Activated B cell treated with CpG ODN at 0.5 μM for 24 hours (primary cell): ENCODE measurements around the gene GRK6. TPM values are rescaled to one million over a fixed set of nuclear protein-coding genes. Genes with fewer than 3 reads are reported as not detected.

Source experiments
- ATAC-seq: fragments of 200-7000 bp; cut with Tn5 transposase; one replicate; pipeline ENCODE4 v1.10.0; 2021; ENCODE audit warnings: low read depth, mild to moderate bottlenecking, moderate library complexity
- CTCF ChIA-PET: fragments of 350-600 bp; sonication (Branson Sonifier 250); formaldehyde crosslinking; loops from one replicate; lab custom pipeline; 2021; ENCODE audit warnings: antibody characterized with exemption; lab: Charles Lee
- POLR2A ChIA-PET: fragments of 350-600 bp; sonication (Branson Sonifier 250); formaldehyde crosslinking; loops from one replicate; lab custom pipeline; 2021; ENCODE audit warnings: antibody characterized with exemption; lab: Charles Lee
- DNase-seq: peaks from one replicate; pipeline ENCODE4 v3.0.0; 2022
- H3K27ac Mint-ChIP-seq: one replicate; pipeline ENCODE4 v1.8.0; 2020; ENCODE audit warnings: mixed read lengths
- H3K27me3 Mint-ChIP-seq: one replicate; pipeline ENCODE4 v1.8.0; 2021; ENCODE audit warnings: mixed read lengths
- H3K36me3 Mint-ChIP-seq: one replicate; pipeline ENCODE4 v1.8.0; 2021; ENCODE audit warnings: low read depth, mixed read lengths
- H3K4me1 Mint-ChIP-seq: one replicate; pipeline ENCODE4 v1.8.0; 2021; ENCODE audit warnings: mixed read lengths
- H3K4me3 Mint-ChIP-seq: one replicate; pipeline ENCODE4 v1.8.0; 2020; ENCODE audit warnings: mild to moderate bottlenecking, mixed read lengths
- H3K9me3 Mint-ChIP-seq: one replicate; pipeline ENCODE4 v1.8.0; 2020; ENCODE audit warnings: mixed read lengths
- intact Hi-C: fragments of 100-400 bp; cut with micrococcal nuclease; formaldehyde crosslinking; loops from one replicate; pipeline ENCODE4 v1.15.1; 2024
- total RNA-seq: library from RNA; stranded (reverse); gene quantifications from 2 replicates; pipeline ENCODE4 v1.2.3, GENCODE V29; 2022
- TF ChIP-seq, protein P1 (sequence below): fragments of 200-600 bp; IDR thresholded peaks from one replicate; pipeline ENCODE4 v1.8.0; 2022; ENCODE audit warnings: antibody characterized with exemption, mild to moderate bottlenecking

GRK6 gene
- total RNA-seq, 1 donor from 2014 or later: 92.6 TPM

DNA sequence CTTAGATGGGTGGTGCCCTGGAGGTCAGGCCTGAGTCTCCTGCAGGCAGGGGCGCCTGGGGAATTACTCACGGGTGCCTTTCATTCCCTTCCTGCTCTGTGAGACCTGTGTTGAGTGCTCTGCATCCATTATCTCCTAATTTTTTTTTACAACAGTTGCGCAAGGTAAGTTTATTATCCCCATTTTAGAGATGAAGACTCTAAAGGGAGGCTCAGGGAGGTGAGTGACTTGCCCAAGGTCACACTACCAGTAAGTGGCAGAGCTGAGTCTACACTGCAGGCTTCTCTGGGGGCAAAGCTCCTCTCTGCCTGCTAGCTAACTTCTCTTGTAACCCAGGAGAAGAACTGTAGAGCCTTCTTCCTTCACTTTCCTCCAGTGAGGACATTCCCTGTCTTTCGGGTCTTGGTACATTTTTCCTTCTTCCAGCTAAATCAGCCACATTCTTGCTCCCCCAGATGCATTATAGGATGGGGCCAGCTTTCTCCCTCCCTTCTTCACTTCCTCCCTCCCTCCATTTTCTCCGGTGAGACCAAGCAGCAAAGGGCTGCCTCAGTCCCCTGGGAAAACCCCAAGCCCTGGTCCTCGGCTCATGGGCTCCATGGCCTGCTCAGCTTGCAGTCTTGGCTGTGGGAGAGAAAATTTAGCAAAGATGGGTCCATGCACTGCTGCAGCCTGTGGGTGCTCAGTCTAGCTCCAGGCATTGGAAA, 21.9 kb downstream of the GRK6 start:
- DNase-seq (no peak), ATAC-seq (no peak)
- intact Hi-C loops: no loop called here
- no peaks in the 10 kb centered on the region for H3K9me3 Mint-ChIP-seq
- H3K27me3 Mint-ChIP-seq: no peaks in the 10 kb centered on the region
- TF ChIP-seq, protein P1, sequence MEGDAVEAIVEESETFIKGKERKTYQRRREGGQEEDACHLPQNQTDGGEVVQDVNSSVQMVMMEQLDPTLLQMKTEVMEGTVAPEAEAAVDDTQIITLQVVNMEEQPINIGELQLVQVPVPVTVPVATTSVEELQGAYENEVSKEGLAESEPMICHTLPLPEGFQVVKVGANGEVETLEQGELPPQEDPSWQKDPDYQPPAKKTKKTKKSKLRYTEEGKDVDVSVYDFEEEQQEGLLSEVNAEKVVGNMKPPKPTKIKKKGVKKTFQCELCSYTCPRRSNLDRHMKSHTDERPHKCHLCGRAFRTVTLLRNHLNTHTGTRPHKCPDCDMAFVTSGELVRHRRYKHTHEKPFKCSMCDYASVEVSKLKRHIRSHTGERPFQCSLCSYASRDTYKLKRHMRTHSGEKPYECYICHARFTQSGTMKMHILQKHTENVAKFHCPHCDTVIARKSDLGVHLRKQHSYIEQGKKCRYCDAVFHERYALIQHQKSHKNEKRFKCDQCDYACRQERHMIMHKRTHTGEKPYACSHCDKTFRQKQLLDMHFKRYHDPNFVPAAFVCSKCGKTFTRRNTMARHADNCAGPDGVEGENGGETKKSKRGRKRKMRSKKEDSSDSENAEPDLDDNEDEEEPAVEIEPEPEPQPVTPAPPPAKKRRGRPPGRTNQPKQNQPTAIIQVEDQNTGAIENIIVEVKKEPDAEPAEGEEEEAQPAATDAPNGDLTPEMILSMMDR: no peak
- H3K36me3 Mint-ChIP-seq: no peaks in the 10 kb centered on the region
- ChIA-PET POLR2A (interaction anchor here (0.6 to 11.5 kb wide), 8 partner anchors 10 to 76 kb away, joined by 3 to 296 read pairs (median 4); partner anchors contain the start of genes DOK3 and GRK6), CTCF (interaction anchor here (0.9 to 13.5 kb wide), 3 partner anchors 17 to 45 kb away, joined by 3 to 293 read pairs (median 4); partner anchors contain the start of gene PFN3)
- H3K27ac Mint-ChIP-seq: peak overlapping the region; percentile 27
- peak overlapping the region; percentile 52 for H3K4me3 Mint-ChIP-seq
- H3K4me1 Mint-ChIP-seq: peaks cover 52% of the 10 kb centered on the region

DNA sequence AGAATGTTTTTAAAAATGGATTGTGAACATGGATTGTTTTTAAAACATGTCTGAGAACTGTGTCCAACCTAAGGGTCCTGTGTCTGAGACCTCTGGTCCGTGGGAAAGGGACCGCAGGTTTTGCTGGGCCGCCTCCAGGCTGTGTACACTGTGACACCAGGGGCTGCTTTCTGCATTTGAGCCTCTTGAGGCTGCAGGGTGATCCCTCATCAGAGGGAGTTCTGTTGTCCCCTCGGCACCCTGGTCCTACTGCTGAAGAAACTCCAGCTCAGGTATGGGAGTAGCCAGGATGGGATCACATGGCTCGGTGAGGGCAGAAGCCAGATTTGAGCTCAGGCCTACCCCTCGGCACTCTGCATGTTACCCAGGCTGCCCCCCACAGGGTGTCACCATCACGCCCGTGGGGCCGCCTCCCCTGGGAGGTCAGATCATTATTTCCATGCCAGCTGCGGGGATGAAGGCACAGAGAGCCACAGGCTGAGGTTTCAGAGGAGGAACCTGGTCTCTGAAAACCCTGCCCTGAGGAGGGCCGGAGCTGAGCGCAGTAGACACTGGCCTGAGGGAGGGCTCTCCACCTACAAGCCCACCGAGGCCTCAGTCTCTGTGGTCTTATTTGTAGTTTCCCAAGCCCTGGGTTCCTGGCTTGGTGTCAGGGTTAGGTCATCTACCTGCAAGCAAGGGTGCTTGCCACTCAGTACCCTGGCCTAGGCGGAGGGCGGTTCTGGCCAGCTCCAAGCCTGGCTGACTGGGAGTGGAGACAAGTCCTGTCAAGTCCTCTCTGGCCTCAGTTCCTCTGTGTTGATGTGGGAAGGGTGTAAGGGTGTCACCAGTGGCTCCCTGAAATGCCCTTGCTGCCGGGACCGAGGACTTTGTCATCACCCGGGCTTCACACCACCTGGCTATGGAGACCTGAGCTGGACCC, 22.9 kb downstream of the GRK6 start:
- Mint-ChIP-seq H3K27ac (no peak overlapping the region), H3K9me3 (no peaks in the 10 kb centered on the region), H3K27me3 (no peaks in the 10 kb centered on the region), H3K4me3 (no peak overlapping the region), H3K36me3 (no peaks in the 10 kb centered on the region), H3K4me1 (peaks cover 57% of the 10 kb centered on the region)
- TF ChIP-seq, protein P1: no peak
- ChIA-PET CTCF (interaction anchor here (0.9 to 13.5 kb wide), 4 partner anchors 18 to 59 kb away, joined by 3 to 293 read pairs (median 6); partner anchors contain the start of gene PFN3), POLR2A (interaction anchor here (1.1 to 11.5 kb wide), 5 partner anchors 11 to 77 kb away, joined by 3 to 296 read pairs (median 4); partner anchors contain the start of genes DOK3 and GRK6)
- intact Hi-C loops: no loop called here
- DNase-seq: no peak
- no peak for ATAC-seq

DNA sequence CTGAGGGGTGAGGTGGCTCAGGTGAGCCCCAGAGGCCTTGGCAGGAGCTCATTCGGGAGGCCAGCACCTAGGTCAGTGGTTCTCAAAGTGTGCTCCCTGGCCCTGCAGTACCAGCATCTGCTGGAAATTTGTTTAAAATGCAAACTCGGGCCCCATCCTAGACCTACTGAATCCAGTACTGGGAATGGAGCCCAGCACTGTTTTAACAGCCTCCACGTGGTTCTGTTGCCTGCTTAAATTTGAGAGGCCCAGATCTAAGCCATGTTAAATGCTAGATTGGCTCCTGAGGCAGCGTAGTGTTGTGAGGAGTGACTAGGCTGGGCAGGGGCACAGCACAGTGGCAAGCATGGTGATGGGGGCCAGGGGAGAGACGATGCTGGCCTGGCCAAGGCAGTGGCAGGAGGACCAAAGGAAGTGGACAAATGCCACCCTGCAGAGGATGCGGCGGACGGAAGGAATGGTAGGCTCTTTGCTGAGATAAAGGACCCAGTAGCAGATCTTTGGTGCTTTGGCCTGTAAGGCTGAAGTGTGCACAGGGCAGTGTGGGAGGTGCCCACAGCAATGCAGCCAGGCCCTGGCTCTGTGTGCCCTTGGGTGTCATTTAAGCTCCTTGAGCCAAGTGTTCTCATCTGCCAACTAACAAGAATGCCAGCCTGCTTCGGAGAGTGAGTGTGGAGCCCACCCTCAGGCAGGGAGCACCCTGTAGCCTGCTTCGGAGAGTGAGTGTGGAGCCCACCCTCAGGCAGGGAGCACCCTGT, 24.4 kb downstream of the GRK6 start:
- H3K36me3 Mint-ChIP-seq: no peaks in the 10 kb centered on the region
- no peaks in the 10 kb centered on the region for H3K9me3 Mint-ChIP-seq
- intact Hi-C loops: no loop called here
- ChIA-PET POLR2A (interaction anchor here (0.7 to 11.5 kb wide), 3 partner anchors 22 to 46 kb away, joined by 3 to 296 read pairs (median 101); partner anchors contain the start of gene GRK6), CTCF (interaction anchor here (2.3 to 13.5 kb wide), 2 partner anchors 47 to 60 kb away, joined by 7 to 293 read pairs; partner anchors contain the start of gene PFN3)
- H3K27ac Mint-ChIP-seq: no peak overlapping the region
- TF ChIP-seq, protein P1: no peak
- peaks cover 43% of the 10 kb centered on the region for H3K4me1 Mint-ChIP-seq
- DNase-seq (no peak), ATAC-seq (no peak)
- H3K4me3 Mint-ChIP-seq: no peak overlapping the region
- H3K27me3 Mint-ChIP-seq: no peaks in the 10 kb centered on the region

DNA sequence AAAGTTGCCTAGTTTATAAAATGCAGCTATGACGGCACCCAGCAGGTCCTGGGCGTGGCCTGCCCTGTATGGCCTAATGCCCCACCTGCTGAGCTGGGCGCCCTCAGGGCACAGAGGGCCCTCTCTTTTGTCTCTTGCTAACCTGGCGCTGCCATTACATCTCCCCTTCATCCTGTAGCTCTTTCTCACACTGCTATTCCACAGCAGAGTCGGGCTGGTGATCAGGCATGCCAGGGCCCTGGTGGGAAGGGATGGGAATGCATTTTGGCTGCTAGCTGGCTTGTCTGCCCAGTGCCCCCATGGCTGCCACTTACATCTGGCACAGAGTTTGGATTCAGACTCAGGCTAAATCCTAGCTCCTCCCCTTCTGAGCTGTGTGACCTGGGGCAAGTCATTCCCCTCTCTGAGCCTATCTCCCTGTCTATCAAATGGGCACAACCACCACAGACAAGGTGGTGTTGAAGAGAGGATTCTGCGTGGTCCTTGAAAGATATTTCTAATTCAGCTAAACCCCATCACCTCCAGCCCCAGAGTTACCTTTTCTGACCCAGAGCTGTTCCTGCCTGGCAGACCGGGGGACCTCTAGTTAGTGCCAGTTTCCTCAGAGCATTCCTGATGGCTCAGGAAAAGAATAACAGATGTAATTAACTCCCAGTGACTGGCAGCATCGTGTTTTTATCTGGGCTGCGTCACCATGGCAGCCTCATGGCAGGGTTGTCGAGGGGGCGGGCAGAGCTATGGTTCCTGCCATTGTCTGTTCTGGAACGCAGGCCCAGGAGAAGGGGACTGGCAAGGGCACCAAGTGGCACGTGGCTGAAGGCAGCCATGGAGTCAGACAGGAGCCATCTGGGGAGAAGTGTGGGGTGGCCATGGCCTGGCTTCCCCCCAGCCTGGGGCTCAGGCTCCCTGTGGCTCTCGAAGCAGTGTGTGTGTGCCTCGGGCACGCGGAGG, 26.5 kb downstream of the GRK6 start:
- Mint-ChIP-seq H3K4me1 (peaks cover 41% of the 10 kb centered on the region), H3K36me3 (no peaks in the 10 kb centered on the region), H3K9me3 (no peaks in the 10 kb centered on the region), H3K27ac (no peak overlapping the region), H3K27me3 (no peaks in the 10 kb centered on the region), H3K4me3 (peak overlapping the region; percentile 85)
- ChIA-PET CTCF (interaction anchor here (1.2 to 13.5 kb wide), 6 partner anchors 19 to 143 kb away, joined by 3 to 293 read pairs (median 4); partner anchors contain the start of genes GRK6 and PFN3), POLR2A (interaction anchor here (0.6 to 6.0 kb wide), 7 partner anchors 9 to 468 kb away, joined by 3 to 101 read pairs (median 20); partner anchors contain the start of genes DOK3, GRK6 and LMAN2)
- TF ChIP-seq, protein P1: no peak
- intact Hi-C loops: no loop called here
- no peak for ATAC-seq
- no peak for DNase-seq
